ENCODE results near the gene SAP30.

GRCh38 chr4:173415092-173415491, 44.3 kb downstream of the SAP30 start:
- TF ChIP-seq EZH2 (IDR thresholded peaks at IDR 0.05) = no peak
- peak; percentile 56; the same call in 1 of the 2 replicates for TF ChIP-seq POLR2AphosphoS5 (IDR thresholded peaks at IDR 0.05; ENCODE audit: borderline replicate concordance, low read depth, low read length)
- peak; percentile 29 for TF ChIP-seq FOXP2 (optimal IDR thresholded peaks at IDR 0.05; ENCODE audit: control extremely low read depth, extremely low read length, insufficient read depth)

Measured in SK-N-MC (cell line).